Measurements from ENCODE around the gene FBXO21. TPM values are rescaled to one million over a fixed set of nuclear protein-coding genes. Genes with fewer than 3 reads are reported as not detected.
"Not testable (repeated sequence)": the region's sequence is repeated elsewhere in the genome, so short reads cannot be mapped to it uniquely, and the experiment has no call there.

Gene FBXO21
- total RNA-seq, 1 experiment from 2014 or later = 37.8 TPM

DNA sequence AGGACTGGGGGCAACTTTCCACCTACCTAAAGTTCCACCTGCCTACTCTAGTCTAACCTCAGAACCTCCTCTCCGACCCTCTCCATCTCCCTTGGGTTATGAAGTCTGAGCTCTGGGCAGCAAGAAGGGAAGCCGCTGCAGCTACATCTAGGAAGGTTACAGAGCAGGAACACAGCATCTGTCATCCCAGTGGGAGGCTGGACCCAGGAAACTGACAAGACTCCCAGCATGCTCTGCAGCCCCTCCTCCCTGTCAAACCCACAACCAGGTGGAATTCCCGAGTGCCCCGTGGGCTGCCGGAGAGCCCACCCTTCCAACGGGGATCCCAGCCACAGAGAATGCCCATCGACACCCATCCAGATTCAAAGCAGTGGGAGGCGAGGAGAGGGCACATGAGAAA is 93.1 kb downstream of the FBXO21 start:
- no peak overlapping the region for H3K4me3 ChIP-seq (ENCODE audit: low read depth in 2 of 2, low read length in 2 of 2)
- in situ Hi-C loops (cut with HindIII; ENCODE audit: low pct_unique_long_range_greater_than_20kb, low sequenced_read_pairs) = no loop called here
- ChIA-PET CTCF (no interaction called here), POLR2A (interaction anchor here (0.6 kb wide), 1 partner anchor 42 kb away, joined by 3 read pairs; no protein-coding TSS in a partner anchor)
- intact Hi-C loops (cut with micrococcal nuclease; ENCODE audit: unreplicated experiment) = no loop called here
- no TSS peak for BruUV-seq (replicated peaks)
- no peak overlapping the region for H3K27ac ChIP-seq (ENCODE audit: low read length)
- no peaks in the 10 kb centered on the region; the same call in 1 of the 2 replicates for H3K36me3 ChIP-seq (ENCODE audit: control insufficient read depth, insufficient read depth, low read length)
- DNase-seq (ENCODE audit: low read depth, low spot score) = no peak
- H3K27me3 ChIP-seq (ENCODE audit: control insufficient read depth, insufficient read depth, low read length) = peaks cover 14% of the 10 kb centered on the region
- H3K4me1 ChIP-seq (ENCODE audit: control insufficient read depth, insufficient read depth, low read length) = peaks cover 2% of the 10 kb centered on the region; the same call in 1 of the 2 replicates
- no peak for ATAC-seq
- TF ChIP-seq SIN3A (IDR thresholded peaks at IDR 0.05; ENCODE audit: borderline replicate concordance, insufficient read depth, low read depth, low read length) (no peak), POLR2AphosphoS5 (IDR thresholded peaks at IDR 0.05; ENCODE audit: low read depth, low read length) (no peak), TCF7L2 (IDR thresholded peaks at IDR 0.05; ENCODE audit: low read depth, low read length) (no peak)
- TF ChIP-seq, protein P1, sequence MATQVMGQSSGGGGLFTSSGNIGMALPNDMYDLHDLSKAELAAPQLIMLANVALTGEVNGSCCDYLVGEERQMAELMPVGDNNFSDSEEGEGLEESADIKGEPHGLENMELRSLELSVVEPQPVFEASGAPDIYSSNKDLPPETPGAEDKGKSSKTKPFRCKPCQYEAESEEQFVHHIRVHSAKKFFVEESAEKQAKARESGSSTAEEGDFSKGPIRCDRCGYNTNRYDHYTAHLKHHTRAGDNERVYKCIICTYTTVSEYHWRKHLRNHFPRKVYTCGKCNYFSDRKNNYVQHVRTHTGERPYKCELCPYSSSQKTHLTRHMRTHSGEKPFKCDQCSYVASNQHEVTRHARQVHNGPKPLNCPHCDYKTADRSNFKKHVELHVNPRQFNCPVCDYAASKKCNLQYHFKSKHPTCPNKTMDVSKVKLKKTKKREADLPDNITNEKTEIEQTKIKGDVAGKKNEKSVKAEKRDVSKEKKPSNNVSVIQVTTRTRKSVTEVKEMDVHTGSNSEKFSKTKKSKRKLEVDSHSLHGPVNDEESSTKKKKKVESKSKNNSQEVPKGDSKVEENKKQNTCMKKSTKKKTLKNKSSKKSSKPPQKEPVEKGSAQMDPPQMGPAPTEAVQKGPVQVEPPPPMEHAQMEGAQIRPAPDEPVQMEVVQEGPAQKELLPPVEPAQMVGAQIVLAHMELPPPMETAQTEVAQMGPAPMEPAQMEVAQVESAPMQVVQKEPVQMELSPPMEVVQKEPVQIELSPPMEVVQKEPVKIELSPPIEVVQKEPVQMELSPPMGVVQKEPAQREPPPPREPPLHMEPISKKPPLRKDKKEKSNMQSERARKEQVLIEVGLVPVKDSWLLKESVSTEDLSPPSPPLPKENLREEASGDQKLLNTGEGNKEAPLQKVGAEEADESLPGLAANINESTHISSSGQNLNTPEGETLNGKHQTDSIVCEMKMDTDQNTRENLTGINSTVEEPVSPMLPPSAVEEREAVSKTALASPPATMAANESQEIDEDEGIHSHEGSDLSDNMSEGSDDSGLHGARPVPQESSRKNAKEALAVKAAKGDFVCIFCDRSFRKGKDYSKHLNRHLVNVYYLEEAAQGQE (IDR thresholded peaks at IDR 0.05; ENCODE audit: insufficient read depth in 1 of 2, low read depth in 2 of 2, low read length in 1 of 2) = no peak
- TF ChIP-seq, protein P2, sequence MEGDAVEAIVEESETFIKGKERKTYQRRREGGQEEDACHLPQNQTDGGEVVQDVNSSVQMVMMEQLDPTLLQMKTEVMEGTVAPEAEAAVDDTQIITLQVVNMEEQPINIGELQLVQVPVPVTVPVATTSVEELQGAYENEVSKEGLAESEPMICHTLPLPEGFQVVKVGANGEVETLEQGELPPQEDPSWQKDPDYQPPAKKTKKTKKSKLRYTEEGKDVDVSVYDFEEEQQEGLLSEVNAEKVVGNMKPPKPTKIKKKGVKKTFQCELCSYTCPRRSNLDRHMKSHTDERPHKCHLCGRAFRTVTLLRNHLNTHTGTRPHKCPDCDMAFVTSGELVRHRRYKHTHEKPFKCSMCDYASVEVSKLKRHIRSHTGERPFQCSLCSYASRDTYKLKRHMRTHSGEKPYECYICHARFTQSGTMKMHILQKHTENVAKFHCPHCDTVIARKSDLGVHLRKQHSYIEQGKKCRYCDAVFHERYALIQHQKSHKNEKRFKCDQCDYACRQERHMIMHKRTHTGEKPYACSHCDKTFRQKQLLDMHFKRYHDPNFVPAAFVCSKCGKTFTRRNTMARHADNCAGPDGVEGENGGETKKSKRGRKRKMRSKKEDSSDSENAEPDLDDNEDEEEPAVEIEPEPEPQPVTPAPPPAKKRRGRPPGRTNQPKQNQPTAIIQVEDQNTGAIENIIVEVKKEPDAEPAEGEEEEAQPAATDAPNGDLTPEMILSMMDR (IDR thresholded peaks at IDR 0.05) = no peak
- H3K9me3 ChIP-seq (ENCODE audit: control insufficient read depth, insufficient read depth, low read depth, low read length) = no peaks in the 10 kb centered on the region

DNA sequence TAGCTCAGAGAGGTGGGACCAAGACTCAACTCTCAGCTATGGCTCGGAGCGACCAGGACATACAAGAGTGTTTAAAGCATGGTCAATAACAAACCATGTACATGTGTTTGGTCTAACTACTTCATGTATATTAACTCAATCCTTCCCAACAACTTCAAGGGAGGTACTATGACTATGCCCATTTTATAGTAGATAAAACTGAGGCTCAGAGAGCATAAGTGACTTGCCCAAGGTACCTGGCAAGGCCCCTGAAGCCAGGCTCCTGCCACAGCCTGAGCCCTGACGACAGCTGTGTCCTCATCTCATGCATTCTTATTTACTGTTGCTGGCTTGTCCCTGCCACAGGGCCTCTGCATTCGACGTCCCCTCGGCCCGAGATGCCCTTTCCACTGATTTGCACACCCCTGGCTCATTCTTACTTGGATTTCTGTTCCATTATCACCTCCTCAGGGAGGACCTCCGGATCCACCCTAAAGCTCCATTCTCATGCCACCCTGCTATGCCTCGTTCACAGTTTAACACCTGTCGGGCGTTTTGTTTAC is 93.7 kb downstream of the FBXO21 start:
- Histone ChIP-seq H3K9me3 (ENCODE audit: control insufficient read depth, insufficient read depth, low read depth, low read length) (no peaks in the 10 kb centered on the region), H3K4me3 (ENCODE audit: low read depth in 2 of 2, low read length in 2 of 2) (no peak overlapping the region), H3K4me1 (ENCODE audit: control insufficient read depth, insufficient read depth, low read length) (peaks cover 2% of the 10 kb centered on the region; the same call in 1 of the 2 replicates), H3K27ac (ENCODE audit: low read length) (no peak overlapping the region), H3K36me3 (ENCODE audit: control insufficient read depth, insufficient read depth, low read length) (no peaks in the 10 kb centered on the region; the same call in 1 of the 2 replicates), H3K27me3 (ENCODE audit: control insufficient read depth, insufficient read depth, low read length) (peaks cover 14% of the 10 kb centered on the region)
- BruUV-seq (replicated peaks) = no TSS peak
- ATAC-seq (no peak), DNase-seq (ENCODE audit: low read depth, low spot score) (no peak)
- POLR2A ChIA-PET = interaction anchor here (0.5 kb wide), 1 partner anchor 805 kb away, joined by 3 read pairs; no protein-coding TSS in a partner anchor
- in situ Hi-C loops (cut with HindIII; ENCODE audit: low pct_unique_long_range_greater_than_20kb, low sequenced_read_pairs) = no loop called here
- CTCF ChIA-PET = no interaction called here
- no peak for TF ChIP-seq TCF7L2 (IDR thresholded peaks at IDR 0.05; ENCODE audit: low read depth, low read length)
- TF ChIP-seq SIN3A (IDR thresholded peaks at IDR 0.05; ENCODE audit: borderline replicate concordance, insufficient read depth, low read depth, low read length) = no peak
- TF ChIP-seq, protein P2 (IDR thresholded peaks at IDR 0.05) = no peak
- TF ChIP-seq, protein P1 (IDR thresholded peaks at IDR 0.05; ENCODE audit: insufficient read depth in 1 of 2, low read depth in 2 of 2, low read length in 1 of 2) = no peak
- no peak for TF ChIP-seq POLR2AphosphoS5 (IDR thresholded peaks at IDR 0.05; ENCODE audit: low read depth, low read length)
- intact Hi-C loops (cut with micrococcal nuclease; ENCODE audit: unreplicated experiment) = no loop called here

DNA sequence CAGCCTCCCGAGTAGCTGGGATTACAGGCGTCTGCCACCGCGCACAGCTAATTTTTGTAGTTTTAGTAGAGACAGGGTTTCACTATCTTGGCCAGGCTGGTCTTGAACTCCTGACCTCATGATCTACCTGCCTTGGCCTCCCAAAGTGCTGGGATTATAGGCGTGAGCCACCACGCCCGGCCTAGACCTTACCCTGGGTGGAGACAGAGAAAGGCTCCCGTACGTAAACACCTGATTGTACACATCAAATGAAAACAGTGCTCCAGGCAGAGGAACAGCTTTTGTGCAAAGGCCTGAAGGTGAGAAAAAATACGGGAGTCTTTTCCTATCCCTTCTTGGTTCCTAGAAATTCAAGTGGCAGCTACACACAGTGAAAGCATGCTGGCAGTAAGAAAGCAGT is 95.1 kb downstream of the FBXO21 start:
- BruUV-seq (replicated peaks); ATAC-seq; H3K4me1 ChIP-seq (ENCODE audit: control insufficient read depth, insufficient read depth, low read length); in situ Hi-C loops (cut with HindIII; ENCODE audit: low pct_unique_long_range_greater_than_20kb, low sequenced_read_pairs); intact Hi-C loops (cut with micrococcal nuclease; ENCODE audit: unreplicated experiment); H3K9me3 ChIP-seq (ENCODE audit: control insufficient read depth, insufficient read depth, low read depth, low read length); H3K27ac ChIP-seq (ENCODE audit: low read length); H3K4me3 ChIP-seq (ENCODE audit: low read depth in 2 of 2, low read length in 2 of 2); H3K36me3 ChIP-seq (ENCODE audit: control insufficient read depth, insufficient read depth, low read length); DNase-seq (ENCODE audit: low read depth, low spot score): not testable (repeated sequence)
- H3K27me3 ChIP-seq (ENCODE audit: control insufficient read depth, insufficient read depth, low read length) = peaks cover 14% of the 10 kb centered on the region
- POLR2A ChIA-PET = interaction anchor here (0.6 kb wide), 1 partner anchor 94 kb away, joined by 3 read pairs; no protein-coding TSS in a partner anchor
- CTCF ChIA-PET = interaction anchor here (0.5 kb wide), 1 partner anchor 14 kb away, joined by 7 read pairs; no protein-coding TSS in a partner anchor
